ENCODE measurements around the gene MARVELD3.

The MARVELD3 gene

DNA sequence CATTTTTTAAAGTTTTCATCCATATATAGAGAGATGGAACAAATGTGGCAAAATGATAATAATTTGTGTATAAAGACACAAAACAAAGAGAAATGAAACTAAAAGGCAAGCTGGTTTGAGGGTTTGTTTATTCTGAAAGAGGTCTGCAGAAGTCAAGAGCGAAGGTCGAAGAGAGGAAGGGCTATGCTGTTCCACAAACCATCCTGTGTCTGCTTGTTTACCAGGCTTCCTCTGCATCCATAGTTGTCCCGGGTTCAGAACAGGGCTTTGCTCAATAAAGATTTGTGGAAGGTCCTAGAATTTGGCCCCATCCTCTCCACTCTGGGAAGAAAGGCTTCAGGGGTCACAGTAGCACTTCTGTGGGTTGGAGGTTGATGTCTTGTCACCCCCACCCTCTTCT is 2.4 kb upstream of the MARVELD3 start:
- no peak for DNase-seq (ENCODE audit: low read depth in 2 of 2)

DNA sequence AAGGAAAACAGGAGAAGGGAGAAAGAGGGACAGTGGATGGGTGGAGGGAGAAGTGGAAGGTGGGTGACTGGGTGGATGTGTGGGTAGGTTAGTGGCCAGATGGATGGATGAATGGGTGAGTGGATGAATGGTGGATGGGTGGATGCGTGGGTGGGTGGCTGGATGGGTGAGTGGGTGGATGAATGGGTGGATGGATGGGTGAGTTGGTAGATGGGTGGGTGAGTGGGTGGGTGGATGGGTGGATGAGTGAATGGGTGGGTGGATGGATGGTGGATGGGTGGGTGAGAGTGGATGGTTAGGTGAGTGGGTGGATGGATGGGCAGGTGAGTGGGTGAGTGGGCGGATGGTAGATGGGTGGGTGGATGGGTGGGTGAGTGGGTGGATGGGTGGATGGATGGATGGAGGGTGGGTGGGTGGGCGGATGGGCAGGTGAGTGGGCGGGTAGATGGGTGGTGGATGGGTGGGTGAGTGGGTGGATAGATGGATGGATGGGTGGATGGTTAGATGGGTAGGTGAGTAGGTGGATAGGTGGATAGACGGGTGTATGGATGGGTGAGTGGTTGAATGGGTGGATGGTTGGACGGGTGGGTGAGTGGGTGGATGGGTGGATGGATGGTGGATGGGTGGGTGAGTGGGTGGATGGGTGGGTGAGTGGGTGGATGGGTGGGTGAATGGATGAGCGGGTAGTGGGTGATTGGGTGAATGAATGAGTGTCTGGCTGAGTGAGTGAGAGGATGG is 702 bp upstream of the MARVELD3 start:
- no peak for DNase-seq (ENCODE audit: low read depth in 2 of 2)

- no peak for DNase-seq (ENCODE audit: low read depth in 2 of 2)
Measured at GRCh38 chr16:71626858-71627213, 852 bp downstream of the MARVELD3 start.

- DNase-seq (ENCODE audit: low read depth in 2 of 2) = no peak
Measured at GRCh38 chr16:71627731-71628181, 1.8 kb downstream of the MARVELD3 start.

GRCh38 chr16:71628810-71629209 is 2.8 kb downstream of the MARVELD3 start:
- no peak for DNase-seq (ENCODE audit: low read depth in 2 of 2)

GRCh38 chr16:71629278-71630016 is 3.5 kb downstream of the MARVELD3 start:
- DNase-seq (ENCODE audit: low read depth in 2 of 2) = no peak

GRCh38 chr16:71630808-71631207 is 4.8 kb downstream of the MARVELD3 start:
- no peak for DNase-seq (ENCODE audit: low read depth in 2 of 2)

GRCh38 chr16:71631776-71632175 is 5.8 kb downstream of the MARVELD3 start:
- DNase-seq (ENCODE audit: low read depth in 2 of 2) = no peak

DNA sequence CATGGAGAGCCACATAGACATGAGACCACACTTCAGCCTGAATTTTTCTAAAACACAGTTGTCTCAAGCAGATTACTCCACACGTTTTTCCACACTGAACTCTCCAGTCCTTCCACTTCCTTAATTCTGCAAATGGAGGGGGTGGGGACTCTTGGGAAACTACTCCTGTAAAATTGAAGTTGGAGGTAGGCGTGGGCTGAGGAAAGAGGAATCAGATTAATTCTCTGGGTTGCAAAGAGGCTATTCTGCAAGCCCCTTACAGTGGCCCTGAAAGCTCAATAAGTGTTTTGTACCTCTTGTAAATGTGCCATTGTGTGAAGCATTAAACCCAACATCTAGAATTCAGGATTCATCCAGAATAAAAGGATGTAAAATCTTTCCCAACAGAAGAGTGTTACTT is 9.6 kb downstream of the MARVELD3 start:
- DNase-seq (ENCODE audit: low read depth in 2 of 2) = no peak

- DNase-seq (ENCODE audit: low read depth in 2 of 2) = no peak
Measured at GRCh38 chr16:71637398-71637797, 11.4 kb downstream of the MARVELD3 start.

- DNase-seq (ENCODE audit: low read depth in 2 of 2) = no peak
Measured at GRCh38 chr16:71645450-71645849, 19.5 kb downstream of the MARVELD3 start.

- DNase-seq (ENCODE audit: low read depth in 2 of 2) = no peak
Measured at GRCh38 chr16:71647391-71647790, 21.4 kb downstream of the MARVELD3 start.

DNA sequence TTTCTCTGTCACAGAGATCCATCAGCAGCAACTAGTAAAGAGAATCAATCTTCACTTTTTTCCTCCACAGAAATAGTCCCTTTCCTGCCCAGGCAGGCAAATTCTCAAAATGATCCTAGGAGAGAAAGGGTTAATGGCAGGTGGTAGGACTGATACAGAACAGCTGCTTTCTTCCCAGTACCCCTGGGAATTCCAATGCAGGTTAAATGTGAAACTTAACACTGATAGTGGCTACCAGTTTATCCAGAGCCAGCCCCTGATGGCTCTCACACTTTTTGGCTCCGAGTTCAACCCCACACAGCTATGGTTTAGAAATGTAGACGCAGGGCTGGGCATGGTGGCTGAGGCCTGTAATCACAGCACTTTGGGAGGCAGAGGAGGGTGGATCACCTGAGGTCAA is 22.2 kb downstream of the MARVELD3 start:
- no peak for DNase-seq (ENCODE audit: low read depth in 2 of 2)

GRCh38 chr16:71648921-71649320 is 22.9 kb downstream of the MARVELD3 start:
- DNase-seq (ENCODE audit: low read depth in 2 of 2) = no peak

GRCh38 chr16:71649704-71650103 is 23.7 kb downstream of the MARVELD3 start:
- no peak for DNase-seq (ENCODE audit: low read depth in 2 of 2)

- DNase-seq (ENCODE audit: low read depth in 2 of 2) = no peak
Measured at GRCh38 chr16:71658771-71659170, 32.8 kb downstream of the MARVELD3 start.

- no peak for DNase-seq (ENCODE audit: low read depth in 2 of 2)
Measured at GRCh38 chr16:71659471-71659870, 33.5 kb downstream of the MARVELD3 start.

DNA sequence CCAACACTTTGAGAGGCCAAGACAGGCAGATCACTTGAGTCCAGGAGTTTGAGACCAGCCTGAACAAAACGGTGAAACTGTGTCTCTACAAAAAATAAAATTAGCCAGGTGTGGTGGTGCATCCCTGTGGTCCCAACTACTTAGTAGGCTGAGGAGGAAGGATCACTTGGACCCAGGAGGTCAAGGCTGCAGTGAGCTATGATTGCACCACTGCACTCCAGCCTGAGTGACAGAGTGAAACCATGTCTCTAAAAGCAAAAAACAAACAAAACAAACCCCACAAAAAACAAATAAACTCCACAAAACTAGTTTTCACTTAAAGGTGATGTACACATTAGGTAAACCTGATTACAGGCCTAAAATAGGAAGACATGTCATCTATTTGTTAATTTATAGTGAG is 40.3 kb downstream of the MARVELD3 start:
- no peak for DNase-seq (ENCODE audit: low read depth in 2 of 2)

DNA sequence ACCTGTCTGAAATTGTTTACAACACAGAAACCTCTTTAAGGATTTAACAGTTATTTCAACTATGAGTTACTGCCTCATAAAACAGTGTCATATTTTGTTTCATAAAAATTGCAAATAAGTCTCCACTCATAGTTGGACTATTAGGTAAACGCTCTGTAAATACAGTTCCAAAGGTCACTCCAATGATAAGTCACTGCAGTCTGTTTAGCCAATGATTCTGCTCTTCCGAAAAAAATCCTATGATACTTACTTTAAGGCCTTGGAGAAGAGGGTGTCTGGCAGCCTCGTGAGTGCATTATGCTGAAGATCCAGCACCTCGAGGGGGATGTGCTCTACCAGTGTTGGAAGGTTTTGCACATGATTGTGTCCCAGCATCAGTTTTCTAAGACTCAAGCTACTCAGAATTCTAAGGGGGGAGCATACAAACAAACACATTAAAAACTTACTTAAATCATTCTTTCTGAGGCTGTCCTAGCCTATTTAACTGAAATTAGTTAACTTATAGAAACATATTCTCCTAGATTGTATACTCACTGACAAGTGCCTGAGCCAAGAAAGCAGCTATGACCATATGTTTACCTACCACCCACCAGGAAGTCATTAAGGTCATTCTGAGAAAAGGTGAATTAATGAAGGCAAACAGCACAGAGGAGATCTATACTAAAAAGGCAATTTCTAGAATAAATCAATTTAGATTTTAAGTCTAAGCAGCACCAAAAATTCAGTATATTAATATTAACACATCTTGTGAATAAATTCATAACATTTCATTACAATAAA is 41.1 kb downstream of the MARVELD3 start:
- no peak for DNase-seq (ENCODE audit: low read depth in 2 of 2)

- DNase-seq (ENCODE audit: low read depth in 2 of 2) = no peak
Measured at GRCh38 chr16:71669926-71670536, 44.0 kb downstream of the MARVELD3 start.

GRCh38 chr16:71670537-71670936 is 44.6 kb downstream of the MARVELD3 start:
- no peak for DNase-seq (ENCODE audit: low read depth in 2 of 2)

DNA sequence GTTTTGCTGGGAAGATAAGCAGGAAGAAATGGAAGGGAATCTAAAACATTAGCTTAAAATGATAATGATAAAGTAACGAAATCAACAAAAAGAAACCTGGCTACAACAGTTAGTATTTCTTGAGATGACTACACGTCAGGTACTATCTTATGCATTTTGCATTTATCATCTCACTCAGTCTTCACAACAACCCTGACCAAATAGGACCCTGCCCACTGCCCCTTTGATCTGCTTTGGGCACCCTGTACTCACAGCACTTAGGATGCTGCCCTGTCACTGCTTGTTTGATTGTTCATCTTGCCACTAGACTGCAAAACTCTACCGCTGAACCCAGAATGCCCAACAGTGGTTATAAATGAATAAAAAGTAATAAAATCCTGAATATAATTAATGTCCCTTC is 45.2 kb downstream of the MARVELD3 start:
- DNase-seq (ENCODE audit: low read depth in 2 of 2) = no peak

Measured in activated CD8-positive, alpha-beta memory T cell treated with anti-CD3 and anti-CD28 coated beads for 4 hours (primary cell).